HG03064 (cell line): ENCODE measurements around the gene CDK9.
"Not testable (repeated sequence)": the region's sequence is repeated elsewhere in the genome, so short reads cannot be mapped to it uniquely, and the experiment has no call there.

Source experiments
- ATAC-seq: cut with Tn5 transposase; IDR thresholded peaks from one replicate; pipeline ENCODE4 v1.9.1; 2021; ENCODE audit warnings: low read depth; ENCODE audit not compliant: unreplicated experiment

The CDK9 gene

DNA sequence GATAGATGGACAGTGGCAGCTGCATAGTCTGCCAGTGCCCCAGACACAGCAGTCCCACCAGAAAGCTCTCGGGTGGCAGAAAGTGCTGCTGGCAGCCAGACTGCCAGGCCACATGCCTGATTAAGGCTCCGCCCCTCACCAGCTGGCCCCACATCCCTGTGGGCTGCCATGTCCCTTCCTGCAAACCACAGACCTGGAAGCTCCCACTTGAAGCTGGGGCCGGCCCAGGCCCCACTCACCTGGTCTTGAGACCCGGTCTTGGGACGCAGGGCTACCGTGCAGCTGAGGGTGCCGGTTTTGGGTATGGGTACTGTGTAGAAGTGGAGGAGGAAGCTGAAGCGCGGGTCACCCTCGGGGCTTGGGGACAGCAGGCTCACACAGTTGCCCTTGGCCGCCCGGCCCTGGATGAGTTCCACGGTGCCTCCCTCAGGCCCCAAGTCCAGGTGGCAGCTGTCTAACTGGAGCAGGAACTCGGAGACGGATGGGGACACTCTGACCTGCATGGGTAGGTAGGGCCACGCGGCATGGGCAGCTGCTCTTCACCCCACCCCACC lies 32.1 kb downstream of the CDK9 start:
- no peak for ATAC-seq

DNA sequence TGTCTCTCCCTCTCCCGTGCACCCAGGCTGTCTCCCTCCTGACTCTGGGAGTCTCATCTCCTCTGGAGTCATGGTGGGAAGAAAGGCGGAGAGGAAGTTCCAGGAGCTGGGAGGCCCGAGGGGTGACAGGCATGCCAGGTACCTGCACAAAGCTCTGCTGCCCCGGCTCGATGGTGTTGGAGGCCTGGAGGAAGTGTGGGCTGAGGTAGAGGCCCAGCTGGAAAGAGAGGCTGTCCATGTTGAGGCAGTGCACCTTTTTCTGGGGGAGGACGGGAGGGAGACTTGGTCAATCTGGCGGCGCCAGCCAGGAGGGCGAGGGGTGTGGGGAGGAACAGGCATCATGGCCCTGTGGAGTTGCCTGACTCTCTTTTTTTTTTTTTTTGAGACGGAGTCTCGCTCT lies 32.7 kb downstream of the CDK9 start:
- ATAC-seq, result no peak

DNA sequence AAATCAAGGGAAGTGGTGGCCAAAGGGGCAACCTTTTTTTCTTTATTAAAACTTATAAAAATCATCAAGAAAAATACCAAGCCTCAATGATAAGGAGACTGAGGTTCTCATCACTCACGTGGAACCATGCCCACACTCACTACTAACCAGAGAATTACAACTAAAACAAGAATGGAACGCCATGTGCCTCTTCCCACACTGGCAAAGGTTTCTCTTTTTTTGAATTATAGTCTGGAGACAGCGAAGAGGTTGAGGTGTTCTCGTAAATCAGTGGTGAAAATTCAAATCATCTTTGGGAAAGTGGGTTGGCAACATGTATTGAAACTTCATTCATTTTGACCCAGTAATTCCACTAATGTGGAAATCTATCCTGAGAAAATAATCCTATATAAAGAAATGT lies 36.3 kb downstream of the CDK9 start:
- no peak for ATAC-seq

DNA sequence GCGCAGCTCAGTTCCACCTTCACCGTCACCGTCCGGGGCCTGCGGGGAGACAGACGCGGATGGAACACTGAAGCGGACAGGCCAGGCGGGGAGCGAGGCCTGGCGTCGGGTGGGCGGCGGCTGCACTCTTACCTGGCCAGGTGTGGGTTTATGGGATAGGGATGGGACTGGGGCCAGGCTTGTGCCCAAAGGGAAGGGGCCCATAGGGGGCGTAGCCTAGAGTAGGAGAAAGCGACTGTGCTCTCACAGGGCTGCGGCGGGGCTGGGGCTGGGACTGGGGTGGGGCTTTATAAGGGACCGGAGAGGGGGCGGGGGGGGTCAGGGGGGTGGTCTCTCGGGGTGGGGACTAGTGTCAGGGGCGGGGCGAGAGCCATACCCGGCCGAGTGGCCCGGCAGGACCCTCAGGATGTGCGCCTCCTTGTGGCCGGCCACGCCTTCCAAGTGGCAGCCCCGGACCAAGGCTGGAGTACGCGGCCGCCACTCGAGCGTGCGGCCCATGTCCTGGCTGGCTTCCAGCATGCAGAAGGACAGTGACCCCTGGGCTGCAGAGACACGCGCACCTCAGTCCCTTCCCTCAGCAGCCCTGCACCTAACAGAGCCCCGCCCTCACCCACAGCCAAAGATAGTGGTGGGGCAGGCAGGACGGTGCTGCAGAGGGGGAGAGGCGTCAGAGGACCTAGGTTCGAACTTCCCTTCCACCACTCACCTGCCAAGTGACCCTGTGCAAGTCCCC lies 39.7 kb downstream of the CDK9 start:
- ATAC-seq, result no peak

DNA sequence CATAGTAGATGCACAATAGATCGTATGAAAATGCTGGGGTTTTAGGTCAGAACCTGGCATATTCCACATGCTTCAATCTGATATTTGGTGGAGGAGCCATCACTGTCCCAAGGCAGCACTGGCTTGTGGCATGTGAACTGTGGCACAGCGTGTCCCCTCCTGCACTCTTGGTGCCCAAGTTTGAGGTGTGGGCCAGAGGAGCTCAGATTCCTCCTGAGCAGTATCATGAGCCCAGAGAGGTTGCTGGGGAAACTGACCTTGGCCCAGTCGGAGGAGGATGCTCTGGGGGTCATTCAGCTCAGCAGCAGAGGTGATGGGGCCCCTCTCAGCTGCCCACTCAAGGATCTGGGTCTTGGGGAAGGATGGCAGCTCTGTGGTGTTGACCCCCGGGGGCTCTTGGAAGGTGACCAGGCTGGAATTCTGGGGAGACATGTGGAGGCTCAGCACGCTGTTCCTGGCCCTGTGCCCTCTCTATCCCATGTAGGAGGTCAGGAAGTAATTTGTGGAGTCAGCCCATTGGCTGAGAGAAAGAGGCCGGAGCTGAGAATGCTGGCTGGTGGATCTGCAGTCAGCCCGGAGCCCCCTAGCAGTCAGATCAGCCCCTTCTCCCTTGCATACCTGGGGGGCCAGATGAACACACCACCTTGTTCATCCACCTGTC lies 40.5 kb downstream of the CDK9 start:
- no peak for ATAC-seq

- no peak for ATAC-seq
These were observed 42.6 kb downstream of the CDK9 start for GRCh38 chr9:127828262-127829031.

DNA sequence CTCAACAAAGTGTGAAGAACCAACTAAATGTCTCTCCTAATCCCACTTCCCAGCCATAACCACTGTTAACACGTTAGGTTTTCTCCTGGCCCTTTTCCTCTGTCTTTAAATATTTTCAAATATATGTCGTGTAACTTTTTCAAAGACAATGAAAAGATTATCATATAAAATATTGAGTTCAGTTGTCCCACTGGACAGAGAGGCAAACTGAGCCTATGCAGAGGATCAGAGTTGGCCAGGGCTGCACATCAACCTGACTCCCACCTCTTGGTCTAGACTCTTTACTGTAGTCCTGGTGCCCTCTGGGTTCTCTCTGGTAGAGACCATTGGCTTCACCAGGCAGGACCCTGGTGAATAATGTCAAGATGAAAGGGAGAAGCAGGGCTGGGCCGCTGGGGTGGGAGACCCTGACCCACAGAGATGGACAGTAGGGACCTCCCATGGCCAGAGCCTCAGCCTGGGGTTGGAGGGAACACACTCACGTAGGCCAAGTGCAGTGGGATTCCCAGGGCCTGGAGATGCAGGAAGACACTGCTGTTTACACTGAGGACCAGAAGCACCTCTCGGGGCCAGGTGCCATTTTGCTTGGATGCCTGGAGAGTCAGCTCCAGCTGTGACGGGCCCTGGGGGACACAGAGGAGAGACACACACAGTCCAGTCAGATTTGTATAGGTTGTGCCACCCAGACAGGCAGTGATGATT lies 43.5 kb downstream of the CDK9 start:
- no peak for ATAC-seq

GRCh38 chr9:127832248-127832647 lies 46.4 kb downstream of the CDK9 start:
- no peak for ATAC-seq

- no peak for ATAC-seq
These were observed 47.7 kb downstream of the CDK9 start for GRCh38 chr9:127833555-127833954.

GRCh38 chr9:127835991-127836516 lies 50.2 kb downstream of the CDK9 start:
- no peak for ATAC-seq

DNA sequence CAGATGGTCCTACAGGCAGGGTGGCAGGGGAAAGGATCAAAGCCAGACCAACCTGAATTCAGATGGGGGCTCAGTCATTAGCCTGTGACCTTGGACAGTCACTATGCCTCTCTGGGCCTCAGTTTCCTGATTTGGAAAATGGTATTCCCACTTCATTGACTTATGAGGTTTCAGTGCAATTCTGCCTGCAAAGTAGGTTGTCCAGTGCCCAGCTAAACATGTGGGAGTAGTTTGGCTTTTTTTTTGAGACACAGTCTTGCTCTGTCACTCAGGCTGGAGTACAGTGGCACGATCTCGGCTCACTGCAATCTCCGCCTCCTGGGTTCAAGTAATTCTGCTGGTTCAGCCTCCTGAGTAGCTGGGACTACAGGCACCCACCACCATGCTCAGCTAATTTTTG lies 50.7 kb downstream of the CDK9 start:
- ATAC-seq, result not testable (repeated sequence)

DNA sequence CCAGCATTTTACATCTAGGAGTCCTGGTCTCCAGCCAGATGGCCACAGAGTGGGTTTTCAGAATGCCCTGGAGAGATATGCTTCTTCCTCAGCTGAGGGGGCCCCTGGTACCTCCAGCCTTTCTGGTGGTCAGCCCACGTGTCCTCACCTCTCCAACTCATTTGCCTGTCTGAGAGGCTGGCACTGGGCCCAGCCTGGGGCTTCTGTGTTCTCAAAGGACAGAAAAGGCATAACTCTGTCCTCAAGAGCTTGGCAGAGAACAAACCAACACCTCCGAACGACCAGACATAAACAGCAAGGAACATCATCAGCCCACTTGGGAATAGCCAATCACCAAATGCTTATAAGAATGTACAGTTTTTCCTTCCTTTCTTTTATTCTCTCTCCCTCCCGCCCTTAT lies 51.5 kb downstream of the CDK9 start:
- ATAC-seq, result no peak

GRCh38 chr9:127838375-127839078 lies 52.7 kb downstream of the CDK9 start:
- no peak for ATAC-seq
